GM19328 (cell line): ENCODE results near the gene SMKR1.
"Not testable (repeated sequence)": the region's sequence is repeated elsewhere in the genome, so short reads cannot be mapped to it uniquely, and the experiment has no call there.

Experiments
- ATAC-seq: cut with Tn5 transposase; IDR thresholded peaks from one replicate; pipeline ENCODE4 v1.9.1; 2021; ENCODE audit warnings: mild to moderate bottlenecking, moderate library complexity; ENCODE audit not compliant: unreplicated experiment

Gene SMKR1

GRCh38 chr7:129524405-129524804 is 22.1 kb downstream of the SMKR1 start:
- ATAC-seq = not testable (repeated sequence)

- ATAC-seq = no peak
These were observed 23.0 kb downstream of the SMKR1 start for GRCh38 chr7:129525225-129525862.

DNA sequence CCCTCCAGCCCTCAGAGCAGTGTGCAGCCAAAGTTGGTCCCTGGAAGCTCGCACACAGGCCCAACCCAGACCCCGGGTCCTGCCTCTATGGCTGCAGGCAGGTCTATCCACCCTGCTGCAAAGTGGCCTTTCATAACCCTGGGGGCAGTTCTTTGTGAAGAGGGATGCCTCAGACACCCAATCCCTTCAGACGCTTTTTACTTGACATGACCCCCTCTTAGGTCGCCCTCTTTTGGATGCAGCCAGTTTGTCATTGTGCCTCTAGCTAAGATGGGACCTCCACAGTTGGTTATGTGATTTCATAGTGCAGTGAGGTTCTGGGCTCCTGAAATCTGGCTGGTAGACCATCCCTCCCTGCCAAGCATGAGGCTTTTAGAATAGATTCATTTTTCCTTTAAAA is 27.3 kb downstream of the SMKR1 start:
- ATAC-seq = no peak

DNA sequence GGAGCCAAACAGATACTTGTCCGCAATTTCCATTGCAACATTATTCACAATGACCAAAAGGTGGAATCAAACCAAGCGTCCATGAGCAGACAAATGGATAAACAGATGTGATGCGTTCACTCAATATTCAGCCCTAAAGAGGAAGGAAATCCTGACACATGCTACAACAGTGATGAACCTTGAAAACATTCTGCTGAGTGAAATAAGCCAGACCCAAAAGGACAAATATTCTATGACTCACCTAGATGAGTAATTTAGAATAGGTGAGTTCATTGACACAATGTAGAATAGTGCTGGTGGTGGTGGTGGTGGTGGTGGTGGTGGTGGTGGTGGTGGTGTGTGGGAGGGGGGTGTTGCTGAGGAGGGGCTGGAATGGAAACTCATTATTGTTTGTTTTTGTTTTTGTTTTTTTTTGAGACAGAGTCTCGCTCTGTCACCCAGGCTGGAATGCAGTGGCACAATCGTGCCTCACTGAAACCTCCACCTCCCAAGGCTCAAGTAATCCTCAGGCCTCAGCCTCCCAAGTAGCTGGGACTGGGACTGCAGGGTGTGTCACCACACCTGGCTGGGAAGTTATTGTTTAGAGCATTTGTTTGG is 28.6 kb downstream of the SMKR1 start:
- no peak for ATAC-seq

- ATAC-seq = no peak
These were observed 29.4 kb downstream of the SMKR1 start for GRCh38 chr7:129531721-129532120.

DNA sequence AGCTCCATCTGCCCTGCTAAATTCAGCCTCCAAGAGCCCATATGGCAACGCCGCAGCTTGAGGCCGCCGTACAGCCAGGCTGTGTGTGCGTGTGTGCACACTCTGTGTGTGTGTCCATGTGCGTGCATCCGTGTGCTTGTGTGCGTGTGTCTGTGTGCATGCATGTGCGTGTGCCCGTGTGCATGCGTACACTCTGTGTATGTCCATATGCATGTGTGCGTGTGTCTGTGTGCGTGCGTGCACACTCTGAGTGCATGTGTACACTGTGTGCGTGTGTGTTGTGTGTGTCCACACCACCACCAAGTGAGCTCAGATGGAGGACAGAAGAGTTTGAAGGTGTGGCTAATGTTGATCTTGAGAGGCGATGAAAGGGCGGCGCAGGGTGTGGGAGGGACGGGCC is 30.0 kb downstream of the SMKR1 start:
- ATAC-seq = no peak

GRCh38 chr7:129534558-129535274 is 32.4 kb downstream of the SMKR1 start:
- ATAC-seq = not testable (repeated sequence)

DNA sequence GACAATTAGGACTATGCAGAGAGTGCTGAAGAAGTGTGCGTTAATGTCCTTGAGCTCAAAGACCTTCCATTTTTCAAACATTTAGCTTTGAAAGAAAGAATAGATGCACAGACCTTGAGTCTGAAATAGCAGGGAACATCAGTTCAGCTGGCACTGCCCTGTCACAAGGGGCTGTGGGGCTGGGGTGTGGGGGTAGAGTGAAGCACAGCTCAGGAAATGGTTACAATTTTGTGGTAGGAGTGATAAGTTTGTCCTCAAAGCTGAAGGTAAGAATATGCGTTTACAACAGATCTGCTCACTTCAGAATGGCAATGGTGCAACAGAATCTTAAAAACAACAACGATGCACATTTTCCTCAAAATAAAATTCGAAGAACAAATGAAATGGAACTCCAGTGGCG is 33.6 kb downstream of the SMKR1 start:
- no peak for ATAC-seq

DNA sequence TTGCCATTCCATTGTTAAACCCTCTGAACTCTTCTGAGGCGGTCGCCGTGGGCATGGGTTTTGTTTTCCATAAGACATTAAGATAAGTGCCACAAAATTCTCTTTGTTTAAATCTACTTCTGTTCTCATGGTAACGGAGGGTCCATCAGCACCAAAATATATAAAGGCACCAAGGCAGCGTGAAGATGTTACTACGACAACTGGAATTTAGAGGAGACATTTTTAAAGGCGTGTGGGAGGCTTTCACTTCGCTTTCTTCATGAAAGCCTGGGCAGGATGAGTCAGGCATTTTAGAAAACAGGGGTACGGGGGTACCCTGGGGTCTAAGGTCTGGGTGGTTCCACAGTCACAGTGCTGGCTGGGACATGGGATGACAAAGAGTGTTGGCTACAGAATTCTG is 34.0 kb downstream of the SMKR1 start:
- no peak for ATAC-seq

DNA sequence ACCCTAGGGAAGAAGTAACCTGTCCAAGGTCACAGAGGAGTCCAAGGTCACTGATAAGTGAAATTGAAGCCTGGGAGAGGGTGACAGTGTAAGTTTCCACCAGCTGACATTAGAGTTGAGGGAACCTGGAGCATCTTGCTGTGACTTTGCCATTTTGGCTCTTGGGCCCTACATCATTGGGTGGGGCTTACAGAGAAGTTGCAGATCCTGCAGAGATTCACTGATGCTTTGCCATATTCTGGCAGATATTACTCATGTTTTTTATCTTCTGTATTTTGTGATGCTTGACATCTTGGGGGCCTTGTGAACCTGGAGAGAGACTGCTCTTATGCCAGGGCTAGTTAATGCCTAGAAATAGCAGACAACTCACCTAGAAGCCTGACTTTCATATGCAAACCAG is 36.5 kb downstream of the SMKR1 start:
- ATAC-seq = no peak

GRCh38 chr7:129540340-129540739 is 38.0 kb downstream of the SMKR1 start:
- no peak for ATAC-seq

GRCh38 chr7:129544700-129545099 is 42.4 kb downstream of the SMKR1 start:
- no peak for ATAC-seq

- no peak for ATAC-seq
These were observed 48.5 kb downstream of the SMKR1 start for GRCh38 chr7:129550693-129551360.

GRCh38 chr7:129553899-129554461 is 51.6 kb downstream of the SMKR1 start:
- ATAC-seq = no peak

GRCh38 chr7:129556607-129557133 is 54.3 kb downstream of the SMKR1 start:
- no peak for ATAC-seq

DNA sequence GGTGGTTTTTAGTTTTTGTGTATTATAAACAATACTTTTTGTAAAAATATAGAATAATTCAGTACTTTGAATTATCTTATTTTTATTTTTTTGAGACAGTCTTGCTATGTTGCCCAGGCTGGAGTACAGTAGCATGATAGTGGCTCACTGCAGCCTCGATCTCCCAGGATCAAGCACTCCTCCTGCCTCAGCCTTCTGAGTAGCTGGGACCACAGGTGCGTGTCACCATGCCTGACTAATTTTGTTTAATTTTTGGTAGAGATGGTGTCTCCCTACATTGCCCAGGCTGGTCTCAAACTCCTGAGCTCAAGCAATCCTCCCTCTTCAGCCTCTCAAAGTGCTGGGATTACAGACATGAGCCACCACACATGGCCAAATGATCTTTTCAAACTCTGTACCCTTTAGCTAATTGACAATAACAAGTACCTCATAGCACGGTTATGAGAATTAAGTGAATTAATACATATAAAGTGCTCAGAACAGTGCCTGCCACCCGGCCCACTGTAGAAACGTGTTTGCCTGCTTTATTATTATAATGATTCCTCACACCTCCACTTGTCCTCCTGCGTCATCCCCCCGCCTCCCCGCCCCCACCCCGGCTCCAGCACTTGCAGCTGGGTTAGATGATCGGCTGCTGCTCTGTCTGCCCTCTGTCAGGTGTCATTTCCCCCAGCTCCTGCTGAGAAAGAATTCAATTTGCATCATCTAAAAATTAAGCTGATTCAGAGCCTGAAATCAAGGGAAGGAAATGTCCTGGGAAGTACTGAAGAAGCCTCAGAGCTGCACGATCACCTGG is 55.6 kb downstream of the SMKR1 start:
- no peak for ATAC-seq

DNA sequence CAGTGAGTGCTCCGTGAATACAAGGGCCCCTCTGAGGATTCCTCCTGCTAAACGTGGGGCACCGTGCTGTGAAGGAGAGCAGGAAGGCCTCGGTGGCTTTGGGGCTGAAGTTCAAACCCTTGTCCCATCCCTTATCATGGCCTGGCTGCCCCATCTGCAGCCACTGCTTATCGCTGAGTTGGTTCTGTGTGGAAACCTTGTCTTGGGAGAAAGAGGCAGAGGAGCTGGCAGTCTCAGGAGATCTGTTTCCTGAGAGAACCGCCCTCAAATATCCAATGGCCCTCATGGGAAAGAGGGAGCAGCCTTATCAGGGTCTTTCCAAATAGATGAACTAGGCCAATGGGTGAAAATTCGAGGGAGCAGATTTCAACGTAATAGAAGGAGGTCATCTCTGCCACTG is 57.2 kb downstream of the SMKR1 start:
- ATAC-seq = no peak

DNA sequence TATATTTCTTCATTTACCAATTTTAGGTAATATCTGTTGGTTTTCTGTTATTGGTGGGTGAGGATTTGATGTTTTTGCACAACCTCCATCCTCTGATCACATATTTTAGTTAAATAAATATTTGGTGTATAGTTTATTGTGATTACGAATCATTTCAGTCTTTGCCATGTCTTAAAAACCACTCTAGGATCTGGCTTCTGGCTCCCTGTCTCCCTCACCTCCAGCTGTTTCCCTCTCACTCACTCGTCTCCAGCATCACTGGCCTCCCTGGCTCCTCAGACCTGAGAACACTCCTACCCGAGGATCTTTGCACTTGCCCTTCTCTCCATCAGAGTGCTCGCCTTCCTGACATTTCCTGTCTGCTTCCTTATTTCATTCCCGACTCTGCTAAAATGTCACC is 58.5 kb downstream of the SMKR1 start:
- no peak for ATAC-seq

DNA sequence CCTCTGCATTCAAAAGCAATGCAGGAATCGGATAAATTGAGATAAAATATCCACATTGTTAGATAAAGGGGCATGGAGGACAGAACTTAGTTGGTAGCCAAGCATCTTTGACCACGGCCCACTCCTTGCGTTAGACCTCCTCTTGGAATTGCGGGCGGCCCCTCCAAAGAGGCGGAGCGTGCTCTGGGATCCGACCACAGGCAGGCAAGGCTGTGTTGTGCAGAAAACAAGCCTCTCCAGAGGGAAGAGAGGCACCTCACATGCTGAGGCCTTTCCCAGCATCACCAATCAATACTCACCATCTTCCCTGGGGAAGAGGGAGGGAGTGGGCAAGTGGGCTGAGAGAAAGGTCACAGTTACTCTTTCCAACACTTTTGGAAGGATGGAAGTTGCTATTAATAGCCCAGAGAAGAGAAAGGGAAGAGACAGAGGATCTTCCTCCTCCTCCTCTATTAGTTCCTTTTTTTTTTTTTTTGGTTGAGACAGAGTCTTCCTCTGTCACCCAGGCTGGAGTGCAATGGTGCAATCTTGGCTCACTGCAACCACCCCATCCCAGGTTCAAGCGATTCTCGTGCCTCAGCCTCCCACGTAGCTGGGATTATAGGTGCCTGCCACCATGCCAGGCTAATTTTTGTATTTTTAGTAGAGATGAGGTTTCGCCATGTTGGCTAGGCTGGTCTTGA is 59.5 kb downstream of the SMKR1 start:
- ATAC-seq = no peak
